Vagina (tissue), 2 donors: ENCODE data around the gene SULF2.

Source experiments
- CTCF ChIP-seq, 3 experiments: fragments of 450-650 bp in 2 of 3; fragments of 200-600 bp in 1 of 3; sonication (generic) in 1 of 3; IDR thresholded peaks; one replicate each; pipeline ENCODE4 v1.5.1; 2017 to 2019; ENCODE audit warnings: antibody characterized with exemption in 3 of 3, mild to moderate bottlenecking in 2 of 3, moderate library complexity in 2 of 3
- POLR2A ChIP-seq, 2 donors: fragments of 450-650 bp; IDR thresholded peaks; one replicate each; pipeline ENCODE4 v1.6.1; 2017; ENCODE audit warnings: antibody characterized with exemption in 2 of 2, mild to moderate bottlenecking in 2 of 2, moderate library complexity in 2 of 2
- POLR2AphosphoS5 ChIP-seq, 2 donors: sonication (generic); formaldehyde crosslinking; IDR thresholded peaks; one replicate each; pipeline ENCODE4 v1.9.0; 2017; ENCODE audit warnings: antibody characterized with exemption in 2 of 2, mild to moderate bottlenecking in 2 of 2, low read depth in 1 of 2; ENCODE audit not compliant: insufficient read depth in 1 of 2

- TF ChIP-seq CTCF (IDR thresholded peaks at IDR 0.05) (no peak), POLR2AphosphoS5 (IDR thresholded peaks at IDR 0.05; ENCODE audit: insufficient read depth in 1 of 2, low read depth in 1 of 2) (no peak), POLR2A (IDR thresholded peaks at IDR 0.05) (no peak)
These were observed 48.6 kb downstream of the SULF2 start for GRCh38 chr20:47736570-47737152.
